Measurements from ENCODE around the gene SNRNP200.

- TF ChIP-seq, protein P1, sequence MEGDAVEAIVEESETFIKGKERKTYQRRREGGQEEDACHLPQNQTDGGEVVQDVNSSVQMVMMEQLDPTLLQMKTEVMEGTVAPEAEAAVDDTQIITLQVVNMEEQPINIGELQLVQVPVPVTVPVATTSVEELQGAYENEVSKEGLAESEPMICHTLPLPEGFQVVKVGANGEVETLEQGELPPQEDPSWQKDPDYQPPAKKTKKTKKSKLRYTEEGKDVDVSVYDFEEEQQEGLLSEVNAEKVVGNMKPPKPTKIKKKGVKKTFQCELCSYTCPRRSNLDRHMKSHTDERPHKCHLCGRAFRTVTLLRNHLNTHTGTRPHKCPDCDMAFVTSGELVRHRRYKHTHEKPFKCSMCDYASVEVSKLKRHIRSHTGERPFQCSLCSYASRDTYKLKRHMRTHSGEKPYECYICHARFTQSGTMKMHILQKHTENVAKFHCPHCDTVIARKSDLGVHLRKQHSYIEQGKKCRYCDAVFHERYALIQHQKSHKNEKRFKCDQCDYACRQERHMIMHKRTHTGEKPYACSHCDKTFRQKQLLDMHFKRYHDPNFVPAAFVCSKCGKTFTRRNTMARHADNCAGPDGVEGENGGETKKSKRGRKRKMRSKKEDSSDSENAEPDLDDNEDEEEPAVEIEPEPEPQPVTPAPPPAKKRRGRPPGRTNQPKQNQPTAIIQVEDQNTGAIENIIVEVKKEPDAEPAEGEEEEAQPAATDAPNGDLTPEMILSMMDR (IDR thresholded peaks at IDR 0.05): no peak
- TF ChIP-seq POLR2A (IDR thresholded peaks at IDR 0.05): no peak
These were observed 13.4 kb upstream of the SNRNP200 start for GRCh38 chr2:96318723-96319122.
